Tibial nerve (tissue), 4 donors: Measurements from ENCODE around the gene PSPH. TPM values are rescaled to one million over a fixed set of nuclear protein-coding genes. Genes with fewer than 3 reads are reported as not detected.

Experiments used
- DNase-seq, 2 donors: peaks; one replicate each; pipeline ENCODE4 v3.0.0-alpha.2; 2019; ENCODE audit warnings: low spot score in 2 of 2
- H3K27ac ChIP-seq, 4 donors: fragments of 200-600 bp; sonication (generic) in 3 of 4; one replicate each; pipeline ENCODE4 v1.5.1; 2017 to 2019; ENCODE audit warnings: mild to moderate bottlenecking in 1 of 4
- H3K27me3 ChIP-seq, 2 donors: fragments of 200-600 bp; sonication (generic) in 1 of 2; one replicate each; pipeline versions ENCODE4 v1.5.1 to v1.6.0; 2017 to 2019
- H3K36me3 ChIP-seq, 3 donors: fragments of 200-600 bp; sonication (generic); one replicate each; pipeline ENCODE4 v1.5.1; 2018 to 2019
- H3K4me1 ChIP-seq, 4 donors: fragments of 200-600 bp; sonication (generic) in 3 of 4; one replicate each; pipeline ENCODE4 v1.5.1; 2017 to 2019
- H3K4me3 ChIP-seq, 4 donors: fragments of 200-600 bp; sonication (generic) in 3 of 4; one replicate each; pipeline ENCODE4 v1.5.1; 2017 to 2019; ENCODE audit warnings: mild to moderate bottlenecking in 1 of 4, moderate library complexity in 1 of 4
- H3K9me3 ChIP-seq, 4 donors: fragments of 200-600 bp; sonication (generic) in 3 of 4; one replicate each; pipeline ENCODE4 v1.5.1; 2017 to 2019
- EP300 ChIP-seq, 2 donors: sonication (generic); formaldehyde crosslinking; IDR thresholded peaks; one replicate each; pipeline ENCODE4 v1.6.1; 2017; ENCODE audit warnings: antibody characterized with exemption in 2 of 2, mild to moderate bottlenecking in 1 of 2
- POLR2A ChIP-seq, 2 donors: fragments of 450-650 bp; IDR thresholded peaks; one replicate each; pipeline ENCODE4 v1.6.1; 2017; ENCODE audit warnings: antibody characterized with exemption in 2 of 2, mild to moderate bottlenecking in 2 of 2, moderate library complexity in 2 of 2
- whole genome bisulfite sequencing, 2 donors: methylation state at CpG; one replicate each; pipeline ENCODE4 v1.1.5; 2018; 5-methylcytosine and 5-hydroxymethylcytosine counted together
- total RNA-seq, 4 donors: library from RNA; depleted of rRNA; stranded (reverse); fragments of >200 nt; gene quantifications; one replicate each; pipeline ENCODE4 v1.1.0, GENCODE V29; 2016
- TF ChIP-seq, protein P1 (sequence below), 5 experiments: fragments of 200-600 bp in 3 of 5; fragments of 450-650 bp in 2 of 5; sonication (generic) in 3 of 5; IDR thresholded peaks; one replicate each; pipeline ENCODE4 v1.5.1; 2016 to 2019; ENCODE audit warnings: antibody characterized with exemption in 5 of 5, mild to moderate bottlenecking in 3 of 5, moderate library complexity in 2 of 5

PSPH gene
- total RNA-seq, 4 donors from 2014 or later: 14.9 to 39.8 (median 25.1) TPM

DNA sequence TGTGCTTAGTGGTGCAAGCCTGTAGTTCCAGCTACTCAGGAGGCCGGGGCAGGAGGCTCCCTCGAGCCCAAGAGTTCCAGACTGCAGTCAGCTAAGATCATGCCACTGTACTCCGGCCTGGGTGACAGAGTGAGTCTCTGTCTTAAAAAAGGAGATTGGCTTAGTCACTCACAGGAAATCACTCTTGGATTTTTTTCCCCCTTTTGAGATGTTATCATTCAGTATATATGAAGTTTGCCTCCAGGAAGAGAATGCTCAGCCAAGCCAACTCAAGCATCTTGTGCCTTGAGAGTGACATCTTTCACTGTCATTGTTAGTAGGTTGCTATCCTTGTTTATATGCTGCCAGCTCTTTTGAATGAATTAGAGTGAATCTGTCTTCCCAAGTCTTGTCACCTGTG is 58.9 kb downstream of the PSPH start:
- 78 to 83% methylated on average over 3 of the region's 3 CpGs for WGBS, 2 donors
- H3K4me3 ChIP-seq: no peak overlapping the region
- TF ChIP-seq POLR2A (IDR thresholded peaks at IDR 0.05): no peak
- no peak for TF ChIP-seq EP300 (IDR thresholded peaks at IDR 0.05)
- TF ChIP-seq, protein P1, sequence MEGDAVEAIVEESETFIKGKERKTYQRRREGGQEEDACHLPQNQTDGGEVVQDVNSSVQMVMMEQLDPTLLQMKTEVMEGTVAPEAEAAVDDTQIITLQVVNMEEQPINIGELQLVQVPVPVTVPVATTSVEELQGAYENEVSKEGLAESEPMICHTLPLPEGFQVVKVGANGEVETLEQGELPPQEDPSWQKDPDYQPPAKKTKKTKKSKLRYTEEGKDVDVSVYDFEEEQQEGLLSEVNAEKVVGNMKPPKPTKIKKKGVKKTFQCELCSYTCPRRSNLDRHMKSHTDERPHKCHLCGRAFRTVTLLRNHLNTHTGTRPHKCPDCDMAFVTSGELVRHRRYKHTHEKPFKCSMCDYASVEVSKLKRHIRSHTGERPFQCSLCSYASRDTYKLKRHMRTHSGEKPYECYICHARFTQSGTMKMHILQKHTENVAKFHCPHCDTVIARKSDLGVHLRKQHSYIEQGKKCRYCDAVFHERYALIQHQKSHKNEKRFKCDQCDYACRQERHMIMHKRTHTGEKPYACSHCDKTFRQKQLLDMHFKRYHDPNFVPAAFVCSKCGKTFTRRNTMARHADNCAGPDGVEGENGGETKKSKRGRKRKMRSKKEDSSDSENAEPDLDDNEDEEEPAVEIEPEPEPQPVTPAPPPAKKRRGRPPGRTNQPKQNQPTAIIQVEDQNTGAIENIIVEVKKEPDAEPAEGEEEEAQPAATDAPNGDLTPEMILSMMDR (IDR thresholded peaks at IDR 0.05): no peak
- no peaks in the 10 kb centered on the region for H3K9me3 ChIP-seq
- H3K27ac ChIP-seq: no peak overlapping the region
- H3K36me3 ChIP-seq: peaks cover 0 to 100% (median 18%) of the 10 kb centered on the region in 3 donors
- no peaks in the 10 kb centered on the region for H3K4me1 ChIP-seq
- DNase-seq: no peak
- H3K27me3 ChIP-seq: no peaks in the 10 kb centered on the region

DNA sequence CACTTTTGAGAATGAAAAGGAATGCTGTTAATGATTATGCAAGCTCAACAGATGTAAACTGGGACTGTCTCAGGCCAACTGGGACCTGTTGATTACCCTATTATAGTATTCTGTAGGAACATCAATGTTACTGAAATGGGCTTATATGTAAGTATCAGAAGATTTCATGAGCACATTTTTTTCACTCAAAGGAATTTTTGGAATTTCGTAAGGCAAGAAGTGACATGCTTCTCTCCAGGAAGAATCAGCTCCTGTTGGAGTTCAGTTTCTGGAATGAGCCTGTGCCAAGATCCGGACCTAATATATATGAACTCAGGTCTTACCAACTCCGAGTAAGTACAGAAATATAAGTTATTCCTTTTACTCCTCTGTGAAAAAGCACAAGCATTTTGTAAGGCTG is 67.7 kb downstream of the PSPH start:
- H3K36me3 ChIP-seq: peaks cover 0 to 99% (median 23%) of the 10 kb centered on the region in 3 donors
- TF ChIP-seq, protein P1 (IDR thresholded peaks at IDR 0.05): no peak
- no peak for TF ChIP-seq POLR2A (IDR thresholded peaks at IDR 0.05)
- TF ChIP-seq EP300 (IDR thresholded peaks at IDR 0.05): no peak
- no peaks in the 10 kb centered on the region for H3K4me1 ChIP-seq
- H3K9me3 ChIP-seq: no peaks in the 10 kb centered on the region
- H3K27ac ChIP-seq: no peak overlapping the region
- no peak for DNase-seq
- H3K4me3 ChIP-seq: no peak overlapping the region
- 78 to 84% methylated on average over 3 of the region's 3 CpGs for WGBS, 2 donors
- H3K27me3 ChIP-seq: no peaks in the 10 kb centered on the region

DNA sequence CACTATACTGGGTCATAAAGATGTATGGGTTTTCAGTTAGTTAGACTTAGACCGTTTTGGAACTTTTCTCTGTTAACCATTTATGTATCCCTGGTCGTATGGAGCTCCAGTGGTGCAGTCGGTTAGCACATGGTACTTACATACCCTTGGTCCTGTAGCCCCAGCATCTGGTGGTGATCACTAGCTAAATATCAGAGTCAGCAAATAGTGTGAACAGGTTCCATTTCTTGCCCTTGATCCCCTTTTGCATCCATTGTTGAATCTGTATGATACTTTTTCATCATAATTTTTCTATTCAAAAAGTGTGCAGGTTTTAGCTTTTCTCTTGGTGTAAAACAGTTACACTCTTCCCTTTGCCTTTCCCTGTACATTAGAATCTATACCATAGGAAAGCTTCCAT is 71.0 kb downstream of the PSPH start:
- TF ChIP-seq POLR2A (IDR thresholded peaks at IDR 0.05) (no peak), EP300 (IDR thresholded peaks at IDR 0.05) (no peak)
- TF ChIP-seq, protein P1 (IDR thresholded peaks at IDR 0.05): no peak
- H3K4me1 ChIP-seq: peaks cover 0 to 13% (median 0%) of the 10 kb centered on the region in 4 donors
- peaks cover 0 to 69% (median 15%) of the 10 kb centered on the region in 3 donors for H3K36me3 ChIP-seq
- WGBS, 2 donors: 87 to 88% methylated on average over 3 of the region's 3 CpGs
- DNase-seq: no peak
- H3K27ac ChIP-seq: no peak overlapping the region
- H3K4me3 ChIP-seq: no peak overlapping the region
- H3K27me3 ChIP-seq: no peaks in the 10 kb centered on the region
- no peaks in the 10 kb centered on the region for H3K9me3 ChIP-seq

DNA sequence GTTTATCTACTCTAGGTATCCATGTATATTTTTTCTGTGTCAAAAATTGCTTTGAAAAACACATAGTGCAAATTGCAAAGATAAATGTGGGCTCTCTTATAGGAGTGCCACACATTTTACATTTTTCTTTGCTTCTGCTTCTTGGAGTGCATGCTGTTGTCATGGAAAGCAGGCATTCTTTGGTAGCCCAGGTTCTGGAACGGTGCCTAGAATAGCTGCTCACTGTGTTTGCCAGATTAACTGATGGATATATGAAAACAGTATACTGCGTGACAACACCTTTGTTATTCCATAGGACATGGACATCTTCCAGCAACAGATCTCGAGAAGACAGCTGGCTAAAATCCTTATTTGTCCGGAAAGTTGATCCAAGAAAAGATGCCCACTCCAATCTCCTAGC is 73.4 kb downstream of the PSPH start:
- no peak for DNase-seq
- H3K4me3 ChIP-seq: no peak overlapping the region
- H3K4me1 ChIP-seq: peaks cover 0 to 13% (median 0%) of the 10 kb centered on the region in 4 donors
- H3K27me3 ChIP-seq: no peaks in the 10 kb centered on the region
- H3K9me3 ChIP-seq: no peaks in the 10 kb centered on the region
- H3K27ac ChIP-seq: no peak overlapping the region
- no peak for TF ChIP-seq POLR2A (IDR thresholded peaks at IDR 0.05)
- no peak for TF ChIP-seq EP300 (IDR thresholded peaks at IDR 0.05)
- TF ChIP-seq, protein P1 (IDR thresholded peaks at IDR 0.05): no peak
- 46 to 56% methylated on average over 4 of the region's 4 CpGs for WGBS, 2 donors
- H3K36me3 ChIP-seq: peaks cover 0 to 45% (median 0%) of the 10 kb centered on the region in 3 donors

DNA sequence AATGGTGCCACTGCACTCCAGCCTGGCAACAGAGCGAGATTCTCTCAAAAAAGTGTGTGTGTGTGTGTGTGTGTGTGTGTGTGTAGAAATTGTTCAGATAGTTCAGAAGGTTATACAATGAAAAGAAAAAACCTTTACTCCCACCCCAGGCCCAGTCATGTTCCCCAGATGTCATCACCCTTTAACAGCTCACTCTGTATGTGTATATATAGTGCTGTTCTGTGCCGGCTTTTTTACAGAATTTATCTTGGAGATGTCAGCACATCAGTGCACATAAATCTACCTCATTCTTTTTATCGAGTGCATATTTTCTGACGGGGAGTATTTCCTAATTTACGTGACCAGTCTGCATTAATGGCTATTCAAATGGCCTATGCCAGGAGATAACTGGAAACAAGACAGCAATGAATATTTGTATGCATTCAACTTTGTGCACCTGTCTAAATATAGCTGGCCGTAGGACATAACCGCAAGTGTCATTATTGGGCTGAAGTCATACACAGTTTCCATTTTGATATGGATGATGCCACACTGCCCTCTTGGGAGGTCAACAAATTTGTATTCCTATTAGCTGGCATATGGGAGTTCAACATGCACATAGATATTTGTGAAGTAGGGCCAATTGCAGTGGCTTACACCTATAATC is 75.1 kb downstream of the PSPH start:
- Histone ChIP-seq H3K36me3 (peaks cover 0 to 28% (median 0%) of the 10 kb centered on the region in 3 donors), H3K4me3 (no peak overlapping the region), H3K27me3 (no peaks in the 10 kb centered on the region), H3K9me3 (no peaks in the 10 kb centered on the region), H3K4me1 (peaks cover 0 to 13% (median 0%) of the 10 kb centered on the region in 4 donors), H3K27ac (no peak overlapping the region)
- 74 to 84% methylated on average over 7 of the region's 7 CpGs for WGBS, 2 donors
- no peak for DNase-seq
- TF ChIP-seq POLR2A (IDR thresholded peaks at IDR 0.05): no peak
- no peak for TF ChIP-seq EP300 (IDR thresholded peaks at IDR 0.05)
- TF ChIP-seq, protein P1 (IDR thresholded peaks at IDR 0.05): no peak
